Fibroblast of peridontal ligament (primary cell): ENCODE measurements around the gene FBXO40.

Source experiments
- DNase-seq: peaks from one replicate; pipeline ENCODE4 v3.0.0-alpha.2; 2010; ENCODE audit errors: extremely low read depth

FBXO40 gene

DNA sequence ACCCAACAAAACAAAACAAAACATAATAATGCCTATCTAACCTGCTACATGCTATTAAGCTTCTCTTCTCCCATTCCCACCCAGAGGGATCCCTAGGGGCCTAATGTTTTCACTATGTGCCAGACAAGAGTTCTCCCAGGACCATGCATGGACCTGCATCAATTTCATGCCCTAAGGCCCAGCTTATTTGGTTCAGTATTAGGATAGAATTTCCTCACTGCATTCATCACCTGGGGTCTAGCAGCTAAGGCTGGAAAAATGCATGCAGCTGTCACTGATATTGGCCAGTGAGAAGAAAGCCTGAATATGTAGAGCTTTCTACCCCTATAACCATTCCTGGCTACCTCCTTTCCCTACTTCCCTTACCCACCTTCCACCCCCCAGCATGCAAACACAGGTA lies 69.6 kb downstream of the FBXO40 start:
- no peak for DNase-seq

DNA sequence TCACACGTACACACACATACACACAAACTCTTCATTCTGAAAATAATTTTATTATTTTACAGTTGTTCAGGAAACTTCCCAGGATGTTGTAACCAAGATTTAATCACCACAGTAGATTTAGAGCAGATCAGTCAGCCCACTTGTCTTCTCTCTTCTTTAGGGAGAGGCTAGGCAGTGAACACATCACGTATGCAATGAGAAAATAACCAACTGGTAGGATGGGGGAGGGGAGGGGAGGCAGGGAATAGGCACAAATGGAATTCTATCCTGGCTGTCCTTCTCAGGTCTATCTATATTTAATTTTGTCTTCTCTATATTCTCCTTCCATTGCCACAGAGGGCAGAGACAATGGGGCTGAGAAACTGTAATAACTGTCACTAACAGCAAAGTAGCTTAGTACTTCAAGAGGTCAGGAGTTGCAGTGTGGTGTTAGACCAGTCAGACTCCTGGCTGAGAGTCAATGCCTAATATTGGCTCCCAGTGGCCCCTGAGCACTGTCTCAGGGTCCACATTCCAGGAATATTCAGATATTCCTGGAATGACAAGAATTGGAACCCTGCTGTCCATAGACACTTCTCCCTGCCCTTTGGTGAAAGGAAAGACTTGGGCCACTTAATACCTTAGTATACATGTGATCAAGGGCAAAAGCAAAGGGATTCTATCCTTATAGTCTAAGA lies 70.1 kb downstream of the FBXO40 start:
- no peak for DNase-seq

- no peak for DNase-seq
Observed at GRCh38 chr3:121665488-121665887, 72.3 kb downstream of the FBXO40 start.

DNA sequence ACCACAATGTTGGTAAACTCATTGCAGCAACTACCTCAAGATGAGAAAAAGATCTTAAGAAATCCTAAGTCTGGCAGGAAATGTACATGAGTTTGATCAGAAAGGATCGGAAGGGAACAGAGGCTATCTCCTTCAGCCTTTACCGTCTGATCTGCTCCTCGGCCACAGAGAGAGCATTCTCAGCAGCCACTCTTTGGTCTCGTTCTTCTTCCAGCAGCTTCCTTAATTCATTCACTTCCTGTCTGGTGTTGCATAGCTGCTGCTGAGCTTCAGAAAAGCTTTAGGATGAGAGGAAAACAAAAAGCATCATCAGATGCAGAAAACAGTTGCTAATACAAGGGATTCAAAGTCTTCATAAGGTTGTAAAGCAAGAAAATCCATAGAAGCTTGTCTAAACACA lies 74.2 kb downstream of the FBXO40 start:
- no peak for DNase-seq

DNA sequence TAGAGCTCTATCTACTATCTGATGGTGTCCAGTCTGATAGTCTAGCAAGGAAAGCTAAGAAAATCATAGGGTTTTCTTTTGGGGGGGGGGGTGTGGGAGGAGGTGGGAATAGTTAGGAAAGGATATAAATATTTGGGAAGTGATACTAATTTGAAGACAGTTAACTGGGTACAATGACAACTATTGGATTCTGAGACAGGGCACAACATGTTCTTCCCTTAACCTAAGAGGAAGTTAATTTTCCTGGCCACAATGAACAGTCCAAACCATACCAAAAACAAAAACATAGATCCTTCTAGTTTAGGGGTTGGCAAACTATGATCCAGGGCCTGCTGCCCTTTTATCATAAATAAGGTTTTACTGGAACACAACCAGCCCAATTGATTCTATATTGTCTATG lies 77.5 kb downstream of the FBXO40 start:
- no peak for DNase-seq

GRCh38 chr3:121677141-121677540 lies 84.0 kb downstream of the FBXO40 start:
- DNase-seq = no peak
